Vagina (tissue), 2 donors: ENCODE data around the gene SLC35A5. TPM values are rescaled to one million over a fixed set of nuclear protein-coding genes. Genes with fewer than 3 reads are reported as not detected.

Experiments
- DNase-seq, 2 donors: peaks; one replicate each; pipeline ENCODE4 v3.0.0-alpha.2; 2017; ENCODE audit errors: extremely low spot score in 2 of 2
- H3K27ac ChIP-seq: fragments of 200-600 bp; sonication (generic); one replicate; pipeline ENCODE4 v1.5.1; 2019
- H3K27me3 ChIP-seq: fragments of 200-600 bp; sonication (generic); one replicate; pipeline ENCODE4 v1.5.1; 2019
- H3K36me3 ChIP-seq, 2 donors: fragments of 200-600 bp; sonication (generic); one replicate each; pipeline ENCODE4 v1.5.1; 2017 to 2019
- H3K4me1 ChIP-seq: fragments of 200-600 bp; sonication (generic); one replicate; pipeline ENCODE4 v1.5.1; 2019
- H3K4me3 ChIP-seq, 2 donors: fragments of 200-600 bp; sonication (generic); 1 replicate in 1 of 2; 2 replicates in 1 of 2; pipeline ENCODE4 v1.5.1; 2016 to 2019
- H3K9me3 ChIP-seq: fragments of 200-600 bp; sonication (generic); one replicate; pipeline ENCODE4 v1.5.1; 2019
- CTCF ChIP-seq, 3 experiments: fragments of 450-650 bp in 2 of 3; fragments of 200-600 bp in 1 of 3; sonication (generic) in 1 of 3; IDR thresholded peaks; one replicate each; pipeline ENCODE4 v1.5.1; 2017 to 2019; ENCODE audit warnings: antibody characterized with exemption in 3 of 3, mild to moderate bottlenecking in 2 of 3, moderate library complexity in 2 of 3
- POLR2A ChIP-seq, 2 donors: fragments of 450-650 bp; IDR thresholded peaks; one replicate each; pipeline ENCODE4 v1.6.1; 2017; ENCODE audit warnings: antibody characterized with exemption in 2 of 2, mild to moderate bottlenecking in 2 of 2, moderate library complexity in 2 of 2
- POLR2AphosphoS5 ChIP-seq, 2 donors: sonication (generic); formaldehyde crosslinking; IDR thresholded peaks; one replicate each; pipeline ENCODE4 v1.9.0; 2017; ENCODE audit warnings: antibody characterized with exemption in 2 of 2, mild to moderate bottlenecking in 2 of 2, low read depth in 1 of 2; ENCODE audit not compliant: insufficient read depth in 1 of 2
- intact Hi-C: fragments of 100-400 bp; cut with DNase I; formaldehyde crosslinking; loops from one replicate; pipeline ENCODE4 v1.15.1; 2023
- total RNA-seq: library from RNA; depleted of rRNA; stranded (reverse); fragments of >200 nt; gene quantifications from one replicate; pipeline ENCODE4 v1.2.3, GENCODE V29; 2016

SLC35A5 gene
- total RNA-seq, 1 donor from 2014 or later, result 12.8 TPM

GRCh38 chr3:112583105-112583504 lies 21.3 kb downstream of the SLC35A5 start:
- intact Hi-C loops, result no loop called here
- no peak for DNase-seq
- H3K36me3 ChIP-seq, result peaks cover 0 to 54% of the 10 kb centered on the region in 2 donors
- no peaks in the 10 kb centered on the region for H3K27me3 ChIP-seq
- H3K9me3 ChIP-seq, result no peaks in the 10 kb centered on the region
- H3K27ac ChIP-seq, result no peak overlapping the region
- H3K4me1 ChIP-seq, result no peaks in the 10 kb centered on the region
- no peak overlapping the region for H3K4me3 ChIP-seq
- TF ChIP-seq POLR2AphosphoS5 (IDR thresholded peaks at IDR 0.05; ENCODE audit: insufficient read depth in 1 of 2, low read depth in 1 of 2), result no peak
- TF ChIP-seq CTCF (IDR thresholded peaks at IDR 0.05), result no peak
- TF ChIP-seq POLR2A (IDR thresholded peaks at IDR 0.05), result no peak

GRCh38 chr3:112585782-112586181 lies 23.9 kb downstream of the SLC35A5 start:
- intact Hi-C loops, result no loop called here
- H3K4me3 ChIP-seq, result no peak overlapping the region
- no peaks in the 10 kb centered on the region for H3K27me3 ChIP-seq
- no peak for DNase-seq
- no peaks in the 10 kb centered on the region for H3K9me3 ChIP-seq
- no peaks in the 10 kb centered on the region for H3K4me1 ChIP-seq
- H3K36me3 ChIP-seq, result peaks cover 0 to 51% of the 10 kb centered on the region in 2 donors
- no peak for TF ChIP-seq POLR2AphosphoS5 (IDR thresholded peaks at IDR 0.05; ENCODE audit: insufficient read depth in 1 of 2, low read depth in 1 of 2)
- no peak for TF ChIP-seq CTCF (IDR thresholded peaks at IDR 0.05)
- TF ChIP-seq POLR2A (IDR thresholded peaks at IDR 0.05), result no peak
- H3K27ac ChIP-seq, result no peak overlapping the region

- TF ChIP-seq POLR2AphosphoS5 (IDR thresholded peaks at IDR 0.05; ENCODE audit: insufficient read depth in 1 of 2, low read depth in 1 of 2) (no peak), POLR2A (IDR thresholded peaks at IDR 0.05) (no peak), CTCF (IDR thresholded peaks at IDR 0.05) (no peak)
- Histone ChIP-seq H3K4me3 (no peak overlapping the region), H3K36me3 (peaks cover 0 to 46% of the 10 kb centered on the region in 2 donors), H3K27ac (no peak overlapping the region), H3K9me3 (no peaks in the 10 kb centered on the region), H3K27me3 (no peaks in the 10 kb centered on the region), H3K4me1 (no peaks in the 10 kb centered on the region)
- intact Hi-C loops, result no loop called here
- no peak for DNase-seq
Measured at GRCh38 chr3:112587336-112587735, 25.5 kb downstream of the SLC35A5 start.

GRCh38 chr3:112593258-112593657 lies 31.4 kb downstream of the SLC35A5 start:
- no peak for TF ChIP-seq CTCF (IDR thresholded peaks at IDR 0.05)
- TF ChIP-seq POLR2AphosphoS5 (IDR thresholded peaks at IDR 0.05; ENCODE audit: insufficient read depth in 1 of 2, low read depth in 1 of 2), result no peak
- TF ChIP-seq POLR2A (IDR thresholded peaks at IDR 0.05), result no peak
- no peaks in the 10 kb centered on the region for H3K4me1 ChIP-seq
- H3K4me3 ChIP-seq, result no peak overlapping the region
- no peak for DNase-seq
- H3K27me3 ChIP-seq, result no peaks in the 10 kb centered on the region
- H3K27ac ChIP-seq, result no peak overlapping the region
- intact Hi-C loops, result no loop called here
- H3K9me3 ChIP-seq, result no peaks in the 10 kb centered on the region
- peaks cover 0 to 8% of the 10 kb centered on the region in 2 donors for H3K36me3 ChIP-seq

GRCh38 chr3:112594856-112595255 lies 33.0 kb downstream of the SLC35A5 start:
- Histone ChIP-seq H3K4me3 (no peak overlapping the region), H3K4me1 (no peaks in the 10 kb centered on the region), H3K27ac (no peak overlapping the region), H3K9me3 (no peaks in the 10 kb centered on the region), H3K27me3 (no peaks in the 10 kb centered on the region), H3K36me3 (peaks cover 0 to 8% of the 10 kb centered on the region in 2 donors)
- intact Hi-C loops, result no loop called here
- no peak for DNase-seq
- TF ChIP-seq CTCF (IDR thresholded peaks at IDR 0.05) (no peak), POLR2AphosphoS5 (IDR thresholded peaks at IDR 0.05; ENCODE audit: insufficient read depth in 1 of 2, low read depth in 1 of 2) (no peak), POLR2A (IDR thresholded peaks at IDR 0.05) (no peak)
